GM23338 (cell line): ENCODE results near the gene IGLL5. TPM values are rescaled to one million over a fixed set of nuclear protein-coding genes. Genes with fewer than 3 reads are reported as not detected.

ENCODE experiments used
- ATAC-seq: fragments of 200-7000 bp; cut with Tn5 transposase; 3 replicates; pipeline ENCODE4 v1.9.1; 2020
- DNase-seq: peaks from one replicate; pipeline ENCODE4 v3.0.0-alpha.2; 2015; ENCODE audit warnings: low spot score
- H2AFZ ChIP-seq: fragments of 200-600 bp; sonication (generic); 2 replicates; pipeline ENCODE4 v1.8.0; 2016; ENCODE audit warnings: antibody characterized with exemption, mild to moderate bottlenecking, moderate library complexity
- H3F3A ChIP-seq: fragments of 200-600 bp; sonication (generic); replicated peaks from 2 replicates; pipeline ENCODE4 v1.8.0; 2017; ENCODE audit warnings: antibody characterized with exemption, mixed run types, low read depth
- H3K27ac ChIP-seq: fragments of 200-600 bp; sonication (generic); 2 replicates; pipeline ENCODE4 v1.6.1; 2016; ENCODE audit warnings: low read depth
- H3K27me3 ChIP-seq: fragments of 200-600 bp; sonication (generic); 2 replicates; pipeline ENCODE4 v1.8.0; 2016; ENCODE audit warnings: mild to moderate bottlenecking, mixed run types, moderate library complexity; ENCODE audit not compliant: insufficient read depth
- H3K36me3 ChIP-seq: fragments of 200-600 bp; sonication (generic); 2 replicates; pipeline ENCODE4 v1.8.0; 2016; ENCODE audit warnings: mild to moderate bottlenecking; ENCODE audit not compliant: insufficient read depth
- H3K4me1 ChIP-seq: fragments of 200-600 bp; sonication (generic); 2 replicates; pipeline ENCODE4 v1.8.0; 2016; ENCODE audit warnings: mild to moderate bottlenecking, moderate library complexity; ENCODE audit not compliant: insufficient read depth
- H3K4me2 ChIP-seq: fragments of 200-600 bp; sonication (generic); 2 replicates; pipeline ENCODE4 v1.7.1; 2017; ENCODE audit warnings: mixed run types
- H3K4me3 ChIP-seq: fragments of 200-600 bp; sonication (generic); 2 replicates; pipeline ENCODE4 v1.6.1; 2016; ENCODE audit warnings: mixed run types
- H3K79me2 ChIP-seq: fragments of 200-600 bp; sonication (generic); replicated peaks from 2 replicates; pipeline ENCODE4 v1.8.0; 2017; ENCODE audit warnings: mild to moderate bottlenecking; ENCODE audit not compliant: insufficient read depth
- H3K9me2 ChIP-seq: fragments of 200-600 bp; sonication (generic); 2 replicates; pipeline ENCODE4 v1.8.0; 2017; ENCODE audit not compliant: insufficient read depth
- H4K20me1 ChIP-seq: fragments of 200-600 bp; sonication (generic); replicated peaks from 2 replicates; pipeline ENCODE4 v1.8.0; 2017; ENCODE audit warnings: mild to moderate bottlenecking; ENCODE audit not compliant: insufficient read depth
- H3K27ac Mint-ChIP-seq: 2 replicates; pipeline ENCODE4 v1.8.0; 2020; ENCODE audit warnings: inconsistent platforms, mild to moderate bottlenecking, moderate library complexity, mixed read lengths
- H3K27me3 Mint-ChIP-seq: 3 replicates; pipeline ENCODE4 v1.8.0; 2022; ENCODE audit warnings: low read depth, mild to moderate bottlenecking, moderate library complexity, mixed read lengths, inconsistent platforms; ENCODE audit not compliant: insufficient read depth, poor library complexity
- H3K36me3 Mint-ChIP-seq: 3 replicates; pipeline ENCODE4 v1.8.0; 2021; ENCODE audit warnings: low read depth, mild to moderate bottlenecking, inconsistent platforms, moderate library complexity, mixed read lengths
- H3K4me1 Mint-ChIP-seq: 3 replicates; pipeline ENCODE4 v1.8.0; 2020; ENCODE audit warnings: mild to moderate bottlenecking, inconsistent platforms, mixed read lengths
- H3K4me3 Mint-ChIP-seq: 3 replicates; pipeline ENCODE4 v1.8.0; 2021; ENCODE audit warnings: moderate library complexity, mild to moderate bottlenecking, inconsistent platforms, mixed read lengths
- H3K9me3 Mint-ChIP-seq: 3 replicates; pipeline ENCODE4 v1.8.0; 2020; ENCODE audit warnings: moderate library complexity, mild to moderate bottlenecking, inconsistent platforms, mixed read lengths
- CREB1 ChIP-seq: fragments of 250-450 bp; sonication (Bioruptor Pico); IDR thresholded peaks from 2 replicates; pipeline ENCODE4 v1.5.0; 2020; ENCODE audit warnings: low read depth, mild to moderate bottlenecking, moderate library complexity
- EZH2 ChIP-seq: fragments of 200-600 bp; sonication (generic); IDR thresholded peaks from one replicate; pipeline ENCODE4 v1.8.0; 2017; ENCODE audit warnings: antibody characterized with exemption, mild to moderate bottlenecking, low read depth; ENCODE audit not compliant: unreplicated experiment
- EZH2phosphoT487 ChIP-seq: fragments of 200-600 bp; sonication (generic); IDR thresholded peaks from one replicate; pipeline ENCODE4 v1.8.1; 2018; ENCODE audit warnings: antibody characterized with exemption; ENCODE audit not compliant: unreplicated experiment
- JUNB ChIP-seq: IDR thresholded peaks from one replicate; pipeline ENCODE4 v1.6.1; 2016; ENCODE audit warnings: antibody characterized with exemption; ENCODE audit not compliant: unreplicated experiment
- NANOG ChIP-seq: IDR thresholded peaks from 2 replicates; pipeline ENCODE4 v1.6.1; 2016; ENCODE audit warnings: antibody characterized with exemption, borderline replicate concordance
- POLR2AphosphoS5 ChIP-seq: IDR thresholded peaks from 2 replicates; pipeline ENCODE4 v1.6.1; 2016; ENCODE audit warnings: antibody characterized with exemption, low read depth
- STAT1 ChIP-seq: IDR thresholded peaks from one replicate; pipeline ENCODE4 v1.6.1; 2016; ENCODE audit warnings: antibody characterized with exemption; ENCODE audit not compliant: unreplicated experiment
- ZNF114 ChIP-seq: fragments of 250-450 bp; sonication (Bioruptor Pico); IDR thresholded peaks from 2 replicates; pipeline ENCODE4 v1.5.0; 2020; ENCODE audit warnings: mild to moderate bottlenecking, moderate library complexity
- ZNF331 ChIP-seq: fragments of 250-450 bp; sonication (Bioruptor Pico); IDR thresholded peaks from 2 replicates; pipeline ENCODE4 v1.5.0; 2020; ENCODE audit warnings: low read depth, mild to moderate bottlenecking, moderate library complexity
- polyA plus RNA-seq: library from polyadenylated mRNA; unstranded; fragments of >200 nt; fragmentation: Nextera tagmentation; extraction: Ambion mirVana; gene quantifications from 2 replicates; pipeline ENCODE4 v1.2.1, GENCODE V29; 2016
- total RNA-seq: library from RNA; depleted of rRNA; stranded (reverse); fragments of >200 nt; shearing (Covaris generic); gene quantifications from 2 replicates; pipeline ENCODE4 v1.2.3, GENCODE V29; 2014
- TF ChIP-seq, protein P1 (sequence below), 2 experiments: fragments of 200-600 bp in 1 of 2; sonication (generic) in 1 of 2; conservative IDR thresholded peaks; 2 replicates each; pipeline versions ENCODE4 v1.5.1 to v1.6.1; 2016 to 2017; ENCODE audit warnings: antibody characterized with exemption in 2 of 2, low read depth in 2 of 2, mild to moderate bottlenecking in 2 of 2, moderate library complexity in 1 of 2
- TF ChIP-seq, protein P2 (sequence below): IDR thresholded peaks from one replicate; pipeline ENCODE4 v1.6.1; 2018; ENCODE audit warnings: antibody characterized with exemption; ENCODE audit not compliant: unreplicated experiment
- TF ChIP-seq, protein P3 (sequence below): IDR thresholded peaks from 2 replicates; pipeline ENCODE4 v1.6.1; 2016; ENCODE audit warnings: antibody characterized with exemption
- TF ChIP-seq, protein P4 (sequence below): fragments of 250-450 bp; sonication (Bioruptor Pico); IDR thresholded peaks from 2 replicates; pipeline ENCODE4 v1.5.0; 2020; ENCODE audit warnings: mild to moderate bottlenecking, moderate library complexity

Gene IGLL5
- total and polyA plus RNA-seq, 2 experiments from 2014 or later: not detected

DNA sequence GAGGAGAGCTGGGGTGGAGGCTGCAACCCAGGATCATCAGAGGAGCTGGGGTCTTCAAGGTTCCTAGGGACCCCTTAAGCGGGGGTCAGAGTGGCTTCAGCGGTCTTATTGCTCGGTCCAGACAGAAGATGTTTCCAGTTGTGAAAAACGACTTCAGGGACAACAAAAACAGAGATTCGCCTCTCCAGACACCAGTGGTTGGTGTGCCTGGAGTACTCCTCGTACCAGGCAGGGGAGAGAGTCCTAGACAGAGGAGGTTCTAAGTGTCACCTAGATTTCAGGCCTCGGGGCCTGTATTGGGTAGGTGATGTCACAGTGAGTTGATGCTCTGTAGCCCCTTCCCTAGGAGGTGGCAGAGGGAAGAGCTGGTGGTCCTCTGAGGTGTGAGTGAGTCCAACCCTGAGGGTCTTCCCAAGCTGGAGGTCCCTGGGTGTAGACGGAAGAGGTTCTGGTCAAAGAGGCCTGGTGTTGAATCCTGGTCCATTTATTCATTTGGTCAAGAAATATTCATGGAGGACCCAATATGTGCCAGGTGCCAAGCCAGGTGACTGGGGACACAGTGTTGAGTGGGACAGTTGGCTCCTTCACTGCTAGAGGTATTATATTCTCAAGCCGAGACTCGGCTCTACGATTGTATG lies 4.4 kb upstream of the IGLL5 start:
- Histone ChIP-seq H3K27me3 (peaks cover 84% of the 10 kb centered on the region), H3K79me2 (no peaks in the 10 kb centered on the region), H2AFZ (no peak overlapping the region), H3K36me3 (no peaks in the 10 kb centered on the region), H3F3A (no peaks in the 10 kb centered on the region), H3K27ac (no peak overlapping the region), H3K9me2 (no peaks in the 10 kb centered on the region), H3K4me1 (no peaks in the 10 kb centered on the region), H3K4me2 (no peak overlapping the region), H4K20me1 (no peaks in the 10 kb centered on the region), H3K4me3 (no peak overlapping the region)
- ATAC-seq (no peak), DNase-seq (no peak)
- no peaks in the 10 kb centered on the region for H3K4me1 Mint-ChIP-seq
- no peaks in the 10 kb centered on the region for H3K36me3 Mint-ChIP-seq
- no peak overlapping the region for H3K27ac Mint-ChIP-seq
- peaks cover 41% of the 10 kb centered on the region for H3K27me3 Mint-ChIP-seq
- TF ChIP-seq CREB1 (CRISPR knock-in tag) (no peak), ZNF114 (no peak), EZH2 (no peak), JUNB (no peak), ZNF331 (CRISPR knock-in tag) (no peak), STAT1 (no peak), EZH2phosphoT487 (no peak), NANOG (no peak), POLR2AphosphoS5 (no peak)
- TF ChIP-seq, protein P1, sequence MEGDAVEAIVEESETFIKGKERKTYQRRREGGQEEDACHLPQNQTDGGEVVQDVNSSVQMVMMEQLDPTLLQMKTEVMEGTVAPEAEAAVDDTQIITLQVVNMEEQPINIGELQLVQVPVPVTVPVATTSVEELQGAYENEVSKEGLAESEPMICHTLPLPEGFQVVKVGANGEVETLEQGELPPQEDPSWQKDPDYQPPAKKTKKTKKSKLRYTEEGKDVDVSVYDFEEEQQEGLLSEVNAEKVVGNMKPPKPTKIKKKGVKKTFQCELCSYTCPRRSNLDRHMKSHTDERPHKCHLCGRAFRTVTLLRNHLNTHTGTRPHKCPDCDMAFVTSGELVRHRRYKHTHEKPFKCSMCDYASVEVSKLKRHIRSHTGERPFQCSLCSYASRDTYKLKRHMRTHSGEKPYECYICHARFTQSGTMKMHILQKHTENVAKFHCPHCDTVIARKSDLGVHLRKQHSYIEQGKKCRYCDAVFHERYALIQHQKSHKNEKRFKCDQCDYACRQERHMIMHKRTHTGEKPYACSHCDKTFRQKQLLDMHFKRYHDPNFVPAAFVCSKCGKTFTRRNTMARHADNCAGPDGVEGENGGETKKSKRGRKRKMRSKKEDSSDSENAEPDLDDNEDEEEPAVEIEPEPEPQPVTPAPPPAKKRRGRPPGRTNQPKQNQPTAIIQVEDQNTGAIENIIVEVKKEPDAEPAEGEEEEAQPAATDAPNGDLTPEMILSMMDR (conservative IDR thresholded peaks at IDR 0.05; ENCODE audit: low read depth in 2 of 2): no peak
- TF ChIP-seq, protein P2, sequence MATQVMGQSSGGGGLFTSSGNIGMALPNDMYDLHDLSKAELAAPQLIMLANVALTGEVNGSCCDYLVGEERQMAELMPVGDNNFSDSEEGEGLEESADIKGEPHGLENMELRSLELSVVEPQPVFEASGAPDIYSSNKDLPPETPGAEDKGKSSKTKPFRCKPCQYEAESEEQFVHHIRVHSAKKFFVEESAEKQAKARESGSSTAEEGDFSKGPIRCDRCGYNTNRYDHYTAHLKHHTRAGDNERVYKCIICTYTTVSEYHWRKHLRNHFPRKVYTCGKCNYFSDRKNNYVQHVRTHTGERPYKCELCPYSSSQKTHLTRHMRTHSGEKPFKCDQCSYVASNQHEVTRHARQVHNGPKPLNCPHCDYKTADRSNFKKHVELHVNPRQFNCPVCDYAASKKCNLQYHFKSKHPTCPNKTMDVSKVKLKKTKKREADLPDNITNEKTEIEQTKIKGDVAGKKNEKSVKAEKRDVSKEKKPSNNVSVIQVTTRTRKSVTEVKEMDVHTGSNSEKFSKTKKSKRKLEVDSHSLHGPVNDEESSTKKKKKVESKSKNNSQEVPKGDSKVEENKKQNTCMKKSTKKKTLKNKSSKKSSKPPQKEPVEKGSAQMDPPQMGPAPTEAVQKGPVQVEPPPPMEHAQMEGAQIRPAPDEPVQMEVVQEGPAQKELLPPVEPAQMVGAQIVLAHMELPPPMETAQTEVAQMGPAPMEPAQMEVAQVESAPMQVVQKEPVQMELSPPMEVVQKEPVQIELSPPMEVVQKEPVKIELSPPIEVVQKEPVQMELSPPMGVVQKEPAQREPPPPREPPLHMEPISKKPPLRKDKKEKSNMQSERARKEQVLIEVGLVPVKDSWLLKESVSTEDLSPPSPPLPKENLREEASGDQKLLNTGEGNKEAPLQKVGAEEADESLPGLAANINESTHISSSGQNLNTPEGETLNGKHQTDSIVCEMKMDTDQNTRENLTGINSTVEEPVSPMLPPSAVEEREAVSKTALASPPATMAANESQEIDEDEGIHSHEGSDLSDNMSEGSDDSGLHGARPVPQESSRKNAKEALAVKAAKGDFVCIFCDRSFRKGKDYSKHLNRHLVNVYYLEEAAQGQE: no peak
- TF ChIP-seq, protein P3, sequence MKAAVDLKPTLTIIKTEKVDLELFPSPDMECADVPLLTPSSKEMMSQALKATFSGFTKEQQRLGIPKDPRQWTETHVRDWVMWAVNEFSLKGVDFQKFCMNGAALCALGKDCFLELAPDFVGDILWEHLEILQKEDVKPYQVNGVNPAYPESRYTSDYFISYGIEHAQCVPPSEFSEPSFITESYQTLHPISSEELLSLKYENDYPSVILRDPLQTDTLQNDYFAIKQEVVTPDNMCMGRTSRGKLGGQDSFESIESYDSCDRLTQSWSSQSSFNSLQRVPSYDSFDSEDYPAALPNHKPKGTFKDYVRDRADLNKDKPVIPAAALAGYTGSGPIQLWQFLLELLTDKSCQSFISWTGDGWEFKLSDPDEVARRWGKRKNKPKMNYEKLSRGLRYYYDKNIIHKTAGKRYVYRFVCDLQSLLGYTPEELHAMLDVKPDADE: no peak
- TF ChIP-seq, protein P4, sequence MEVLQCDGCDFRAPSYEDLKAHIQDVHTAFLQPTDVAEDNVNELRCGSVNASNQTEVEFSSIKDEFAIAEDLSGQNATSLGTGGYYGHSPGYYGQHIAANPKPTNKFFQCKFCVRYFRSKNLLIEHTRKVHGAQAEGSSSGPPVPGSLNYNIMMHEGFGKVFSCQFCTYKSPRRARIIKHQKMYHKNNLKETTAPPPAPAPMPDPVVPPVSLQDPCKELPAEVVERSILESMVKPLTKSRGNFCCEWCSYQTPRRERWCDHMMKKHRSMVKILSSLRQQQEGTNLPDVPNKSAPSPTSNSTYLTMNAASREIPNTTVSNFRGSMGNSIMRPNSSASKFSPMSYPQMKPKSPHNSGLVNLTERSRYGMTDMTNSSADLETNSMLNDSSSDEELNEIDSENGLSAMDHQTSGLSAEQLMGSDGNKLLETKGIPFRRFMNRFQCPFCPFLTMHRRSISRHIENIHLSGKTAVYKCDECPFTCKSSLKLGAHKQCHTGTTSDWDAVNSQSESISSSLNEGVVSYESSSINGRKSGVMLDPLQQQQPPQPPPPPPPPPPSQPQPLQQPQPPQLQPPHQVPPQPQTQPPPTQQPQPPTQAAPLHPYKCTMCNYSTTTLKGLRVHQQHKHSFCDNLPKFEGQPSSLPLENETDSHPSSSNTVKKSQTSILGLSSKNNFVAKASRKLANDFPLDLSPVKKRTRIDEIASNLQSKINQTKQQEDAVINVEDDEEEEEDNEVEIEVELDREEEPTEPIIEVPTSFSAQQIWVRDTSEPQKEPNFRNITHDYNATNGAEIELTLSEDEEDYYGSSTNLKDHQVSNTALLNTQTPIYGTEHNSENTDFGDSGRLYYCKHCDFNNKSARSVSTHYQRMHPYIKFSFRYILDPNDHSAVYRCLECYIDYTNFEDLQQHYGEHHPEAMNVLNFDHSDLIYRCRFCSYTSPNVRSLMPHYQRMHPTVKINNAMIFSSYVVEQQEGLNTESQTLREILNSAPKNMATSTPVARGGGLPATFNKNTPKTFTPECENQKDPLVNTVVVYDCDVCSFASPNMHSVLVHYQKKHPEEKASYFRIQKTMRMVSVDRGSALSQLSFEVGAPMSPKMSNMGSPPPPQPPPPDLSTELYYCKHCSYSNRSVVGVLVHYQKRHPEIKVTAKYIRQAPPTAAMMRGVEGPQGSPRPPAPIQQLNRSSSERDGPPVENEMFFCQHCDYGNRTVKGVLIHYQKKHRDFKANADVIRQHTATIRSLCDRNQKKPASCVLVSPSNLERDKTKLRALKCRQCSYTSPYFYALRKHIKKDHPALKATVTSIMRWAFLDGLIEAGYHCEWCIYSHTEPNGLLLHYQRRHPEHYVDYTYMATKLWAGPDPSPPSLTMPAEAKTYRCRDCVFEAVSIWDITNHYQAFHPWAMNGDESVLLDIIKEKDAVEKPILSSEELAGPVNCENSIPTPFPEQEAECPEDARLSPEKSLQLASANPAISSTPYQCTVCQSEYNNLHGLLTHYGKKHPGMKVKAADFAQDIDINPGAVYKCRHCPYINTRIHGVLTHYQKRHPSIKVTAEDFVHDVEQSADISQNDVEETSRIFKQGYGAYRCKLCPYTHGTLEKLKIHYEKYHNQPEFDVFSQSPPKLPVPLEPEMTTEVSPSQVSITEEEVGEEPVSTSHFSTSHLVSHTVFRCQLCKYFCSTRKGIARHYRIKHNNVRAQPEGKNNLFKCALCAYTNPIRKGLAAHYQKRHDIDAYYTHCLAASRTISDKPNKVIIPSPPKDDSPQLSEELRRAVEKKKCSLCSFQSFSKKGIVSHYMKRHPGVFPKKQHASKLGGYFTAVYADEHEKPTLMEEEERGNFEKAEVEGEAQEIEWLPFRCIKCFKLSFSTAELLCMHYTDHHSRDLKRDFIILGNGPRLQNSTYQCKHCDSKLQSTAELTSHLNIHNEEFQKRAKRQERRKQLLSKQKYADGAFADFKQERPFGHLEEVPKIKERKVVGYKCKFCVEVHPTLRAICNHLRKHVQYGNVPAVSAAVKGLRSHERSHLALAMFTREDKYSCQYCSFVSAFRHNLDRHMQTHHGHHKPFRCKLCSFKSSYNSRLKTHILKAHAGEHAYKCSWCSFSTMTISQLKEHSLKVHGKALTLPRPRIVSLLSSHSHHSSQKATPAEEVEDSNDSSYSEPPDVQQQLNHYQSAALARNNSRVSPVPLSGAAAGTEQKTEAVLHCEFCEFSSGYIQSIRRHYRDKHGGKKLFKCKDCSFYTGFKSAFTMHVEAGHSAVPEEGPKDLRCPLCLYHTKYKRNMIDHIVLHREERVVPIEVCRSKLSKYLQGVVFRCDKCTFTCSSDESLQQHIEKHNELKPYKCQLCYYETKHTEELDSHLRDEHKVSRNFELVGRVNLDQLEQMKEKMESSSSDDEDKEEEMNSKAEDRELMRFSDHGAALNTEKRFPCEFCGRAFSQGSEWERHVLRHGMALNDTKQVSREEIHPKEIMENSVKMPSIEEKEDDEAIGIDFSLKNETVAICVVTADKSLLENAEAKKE (CRISPR knock-in tag): no peak
- no peak overlapping the region for H3K4me3 Mint-ChIP-seq
- H3K9me3 Mint-ChIP-seq: no peaks in the 10 kb centered on the region
